HCT116 (cell line): ENCODE measurements around the gene RAB30.

Experiments used
- ATF3 ChIP-seq: IDR thresholded peaks from 2 replicates; pipeline ENCODE4 v1.6.1; 2012
- CEBPB ChIP-seq: IDR thresholded peaks from 2 replicates; pipeline ENCODE4 v1.6.1; 2012; ENCODE audit warnings: low read depth
- CTCF ChIP-seq, 3 experiments: fragments of 200-600 bp in 1 of 3; sonication (generic) in 1 of 3; IDR thresholded peaks in 2 of 3; conservative IDR thresholded peaks in 1 of 3; 2 replicates each; pipeline ENCODE4 v1.5.1; 2012 to 2017; ENCODE audit warnings: low read depth in 2 of 3, low read length in 2 of 3, antibody characterized with exemption in 1 of 3, borderline replicate concordance in 1 of 3, control low read depth in 1 of 3, mild to moderate bottlenecking in 1 of 3, mixed read lengths in 1 of 3, mixed run types in 1 of 3, moderate library complexity in 1 of 3; ENCODE audit not compliant: insufficient read depth in 1 of 3
- EZH2 ChIP-seq: fragments of 200-600 bp; sonication (generic); IDR thresholded peaks from 2 replicates; pipeline ENCODE4 v1.6.1; 2017; ENCODE audit warnings: antibody characterized with exemption, mixed run types
- EZH2phosphoT487 ChIP-seq: fragments of 200-600 bp; IDR thresholded peaks from 2 replicates; pipeline ENCODE4 v1.6.1; 2018; ENCODE audit warnings: antibody characterized with exemption, borderline replicate concordance
- FOSL1 ChIP-seq: IDR thresholded peaks from 2 replicates; pipeline ENCODE4 v1.6.1; 2012; ENCODE audit warnings: low read depth
- JUND ChIP-seq: IDR thresholded peaks from 2 replicates; pipeline ENCODE4 v1.6.1; 2012
- MAX ChIP-seq: IDR thresholded peaks from 2 replicates; pipeline ENCODE4 v1.6.1; 2012
- POLR2A ChIP-seq: IDR thresholded peaks from 2 replicates; pipeline ENCODE4 v1.7.0; 2011; ENCODE audit warnings: borderline replicate concordance; ENCODE audit not compliant: insufficient read depth, insufficient read length; ENCODE audit errors: extremely low read depth
- POLR2AphosphoS5 ChIP-seq: IDR thresholded peaks from 2 replicates; pipeline ENCODE4 v1.6.1; 2011; ENCODE audit warnings: mild to moderate bottlenecking, low read depth, low read length, moderate library complexity
- RAD21 ChIP-seq: IDR thresholded peaks from 2 replicates; pipeline ENCODE4 v1.6.1; 2012; ENCODE audit warnings: low read depth, mild to moderate bottlenecking
- ZBTB33 ChIP-seq: IDR thresholded peaks from 2 replicates; pipeline ENCODE4 v1.6.1; 2011; ENCODE audit warnings: mild to moderate bottlenecking, low read length, moderate library complexity; ENCODE audit not compliant: insufficient replicate concordance; ENCODE audit errors: extremely low read depth

- TF ChIP-seq EZH2 = no peak
- TF ChIP-seq MAX = no peak
- no peak for TF ChIP-seq CTCF (IDR thresholded peaks at IDR 0.05 in 2 of 3, conservative IDR thresholded peaks at IDR 0.05 in 1 of 3; ENCODE audit: borderline replicate concordance in 1 of 3, insufficient read depth in 1 of 3, low read depth in 2 of 3, low read length in 2 of 3)
- no peak for TF ChIP-seq POLR2A
- TF ChIP-seq ZBTB33 = no peak
- peak; percentile 43; the same call in 1 of the 2 replicates for TF ChIP-seq FOSL1
- TF ChIP-seq JUND = 0 out of 2 replicates have a peak, but pooled peaks have one; percentile 34
- no peak for TF ChIP-seq POLR2AphosphoS5
- TF ChIP-seq RAD21 = no peak
- no peak for TF ChIP-seq EZH2phosphoT487
- no peak for TF ChIP-seq ATF3
- no peak for TF ChIP-seq CEBPB
Measured at GRCh38 chr11:83054904-83055380, 16.8 kb downstream of the RAB30 start.
